ENCODE measurements around the gene ARL6IP6.
"Not testable (repeated sequence)": the region's sequence is repeated elsewhere in the genome, so short reads cannot be mapped to it uniquely, and the experiment has no call there.

DNA sequence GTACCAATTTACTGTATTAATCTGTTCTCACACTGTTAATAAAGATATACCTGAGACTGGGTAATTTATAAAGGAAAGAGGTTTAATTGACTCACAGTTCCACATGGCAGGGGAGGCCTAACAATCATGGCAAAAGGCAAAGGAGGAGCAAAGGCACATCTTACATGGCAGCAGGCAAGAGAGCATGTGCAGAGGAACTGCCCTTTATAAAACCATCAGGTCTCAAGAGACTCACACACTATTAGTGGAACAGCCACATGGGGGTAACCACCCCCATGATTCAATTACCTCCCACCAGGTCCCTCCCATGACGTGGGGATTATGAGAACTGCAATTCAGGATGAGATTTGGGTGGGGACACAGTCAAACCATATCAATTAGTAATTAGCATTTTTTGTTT is 21.3 kb downstream of the ARL6IP6 start:
- TF ChIP-seq, protein P1, sequence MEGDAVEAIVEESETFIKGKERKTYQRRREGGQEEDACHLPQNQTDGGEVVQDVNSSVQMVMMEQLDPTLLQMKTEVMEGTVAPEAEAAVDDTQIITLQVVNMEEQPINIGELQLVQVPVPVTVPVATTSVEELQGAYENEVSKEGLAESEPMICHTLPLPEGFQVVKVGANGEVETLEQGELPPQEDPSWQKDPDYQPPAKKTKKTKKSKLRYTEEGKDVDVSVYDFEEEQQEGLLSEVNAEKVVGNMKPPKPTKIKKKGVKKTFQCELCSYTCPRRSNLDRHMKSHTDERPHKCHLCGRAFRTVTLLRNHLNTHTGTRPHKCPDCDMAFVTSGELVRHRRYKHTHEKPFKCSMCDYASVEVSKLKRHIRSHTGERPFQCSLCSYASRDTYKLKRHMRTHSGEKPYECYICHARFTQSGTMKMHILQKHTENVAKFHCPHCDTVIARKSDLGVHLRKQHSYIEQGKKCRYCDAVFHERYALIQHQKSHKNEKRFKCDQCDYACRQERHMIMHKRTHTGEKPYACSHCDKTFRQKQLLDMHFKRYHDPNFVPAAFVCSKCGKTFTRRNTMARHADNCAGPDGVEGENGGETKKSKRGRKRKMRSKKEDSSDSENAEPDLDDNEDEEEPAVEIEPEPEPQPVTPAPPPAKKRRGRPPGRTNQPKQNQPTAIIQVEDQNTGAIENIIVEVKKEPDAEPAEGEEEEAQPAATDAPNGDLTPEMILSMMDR (IDR thresholded peaks at IDR 0.05): not testable (repeated sequence)
- not testable (repeated sequence) for TF ChIP-seq POLR2A, EP300 (IDR thresholded peaks at IDR 0.05)
